Stimulated activated CD4-positive, alpha-beta T cell treated with anti-CD3 and anti-CD28 coated beads, Interleukin-15, amount 100 ng/mL, for 24 hours (primary cell): ENCODE results near the gene TMEM271.
"Not testable (repeated sequence)": the region's sequence is repeated elsewhere in the genome, so short reads cannot be mapped to it uniquely, and the experiment has no call there.

Experiments
- DNase-seq: peaks from one replicate; pipeline ENCODE4 v3.0.0-alpha.2; 2020

Gene TMEM271

GRCh38 chr4:561426-561825 is 14.7 kb downstream of the TMEM271 start:
- DNase-seq: no peak

GRCh38 chr4:560731-561291 is 15.3 kb downstream of the TMEM271 start:
- DNase-seq: no peak

DNA sequence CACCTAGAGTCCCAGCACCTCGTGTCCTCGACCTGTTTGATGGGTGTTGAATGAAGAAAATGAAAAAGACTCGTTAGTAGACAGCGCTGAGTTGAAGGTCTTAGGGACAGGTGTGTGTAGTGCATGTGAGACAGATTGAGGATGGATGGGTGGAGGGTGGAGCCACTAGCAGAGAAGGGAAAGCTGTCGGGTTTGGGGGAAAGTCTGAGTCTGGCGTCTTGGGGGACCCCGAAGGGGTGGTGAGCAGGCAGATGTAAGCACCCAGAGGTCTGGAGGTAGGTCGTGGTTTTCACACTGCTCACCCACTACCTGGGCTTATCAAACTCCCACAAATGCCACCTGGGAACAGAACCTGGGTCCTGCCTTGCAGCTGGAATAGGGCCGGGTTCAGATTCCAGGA is 16.0 kb downstream of the TMEM271 start:
- DNase-seq: no peak

DNA sequence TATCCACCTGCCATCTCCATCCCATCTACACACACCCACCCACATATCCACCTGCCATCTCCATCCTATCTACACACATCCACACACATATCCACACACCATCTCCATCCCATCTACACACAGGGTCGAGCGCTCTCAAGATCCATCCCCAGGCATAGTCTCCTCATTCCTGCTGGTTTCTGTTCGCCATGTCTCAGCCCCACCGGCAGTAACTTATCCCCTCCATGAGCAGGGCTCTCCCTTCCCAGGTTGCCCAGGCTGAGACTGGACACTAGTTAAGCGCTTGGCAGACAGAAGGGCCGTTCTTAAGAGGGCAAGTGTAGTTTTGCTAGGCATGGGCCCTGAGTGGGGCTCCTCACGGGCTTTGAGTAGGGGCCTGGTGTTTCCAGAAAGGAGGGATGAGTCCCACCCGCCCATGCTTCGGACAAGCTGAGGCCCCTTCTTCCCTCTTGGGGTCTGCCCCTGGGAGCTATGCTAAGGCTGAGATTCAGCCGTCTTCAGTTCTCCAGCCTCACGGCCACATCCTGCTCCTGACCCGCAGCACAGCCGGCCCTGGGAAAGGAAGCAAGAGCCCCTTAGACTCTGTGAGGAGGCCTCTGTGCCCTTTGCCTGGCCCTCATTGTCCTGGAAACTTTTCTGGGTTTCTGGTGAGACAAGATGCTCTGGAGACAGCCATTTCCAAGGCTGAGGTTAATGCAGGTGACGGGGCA is 20.4 kb downstream of the TMEM271 start:
- no peak for DNase-seq

DNA sequence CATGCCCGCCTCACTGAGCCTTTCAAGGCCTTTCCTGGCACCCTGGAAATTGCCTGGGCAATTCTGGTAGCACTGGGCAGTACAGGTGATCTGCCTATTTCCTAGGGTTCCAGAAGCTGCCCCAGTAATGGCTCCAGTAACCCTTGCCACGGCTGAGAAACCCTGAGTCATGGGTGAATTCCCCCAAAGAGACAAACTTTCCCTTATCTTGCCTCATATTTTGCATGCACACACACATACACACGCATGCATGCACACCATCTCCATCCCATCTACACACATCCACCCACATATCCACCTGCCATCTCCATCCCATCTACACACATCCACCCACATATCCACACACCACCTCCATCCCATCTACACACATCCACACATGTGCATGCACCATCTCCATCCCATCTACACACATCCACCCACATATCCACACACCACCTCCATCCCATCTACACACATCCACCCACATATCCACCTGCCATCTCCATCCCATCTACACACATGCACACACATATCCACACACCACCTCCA is 21.2 kb downstream of the TMEM271 start:
- DNase-seq: not testable (repeated sequence)

DNA sequence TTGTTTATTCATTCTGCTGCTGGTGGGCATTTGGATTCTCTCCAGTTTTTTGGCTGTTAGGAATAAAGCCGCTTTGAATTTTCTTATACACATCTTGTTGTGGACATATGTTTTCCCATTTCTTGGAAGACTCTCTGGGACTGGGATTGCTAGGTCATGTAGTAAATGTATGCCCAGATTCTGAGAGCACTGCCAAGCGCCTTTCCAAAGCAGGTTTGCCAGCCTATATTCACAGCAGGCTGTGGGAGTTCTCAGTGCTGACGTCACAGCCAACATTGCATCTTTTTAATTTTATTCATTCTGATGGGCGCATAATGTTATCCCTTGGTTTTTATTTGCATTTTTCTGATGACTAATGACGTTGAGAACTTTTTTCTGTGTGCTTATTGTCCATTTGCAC is 24.1 kb downstream of the TMEM271 start:
- no peak for DNase-seq

GRCh38 chr4:550268-550667 is 25.8 kb downstream of the TMEM271 start:
- not testable (repeated sequence) for DNase-seq

GRCh38 chr4:548976-549375 is 27.1 kb downstream of the TMEM271 start:
- DNase-seq: no peak

- no peak for DNase-seq
Measured at GRCh38 chr4:545612-546011, 30.5 kb downstream of the TMEM271 start.

DNA sequence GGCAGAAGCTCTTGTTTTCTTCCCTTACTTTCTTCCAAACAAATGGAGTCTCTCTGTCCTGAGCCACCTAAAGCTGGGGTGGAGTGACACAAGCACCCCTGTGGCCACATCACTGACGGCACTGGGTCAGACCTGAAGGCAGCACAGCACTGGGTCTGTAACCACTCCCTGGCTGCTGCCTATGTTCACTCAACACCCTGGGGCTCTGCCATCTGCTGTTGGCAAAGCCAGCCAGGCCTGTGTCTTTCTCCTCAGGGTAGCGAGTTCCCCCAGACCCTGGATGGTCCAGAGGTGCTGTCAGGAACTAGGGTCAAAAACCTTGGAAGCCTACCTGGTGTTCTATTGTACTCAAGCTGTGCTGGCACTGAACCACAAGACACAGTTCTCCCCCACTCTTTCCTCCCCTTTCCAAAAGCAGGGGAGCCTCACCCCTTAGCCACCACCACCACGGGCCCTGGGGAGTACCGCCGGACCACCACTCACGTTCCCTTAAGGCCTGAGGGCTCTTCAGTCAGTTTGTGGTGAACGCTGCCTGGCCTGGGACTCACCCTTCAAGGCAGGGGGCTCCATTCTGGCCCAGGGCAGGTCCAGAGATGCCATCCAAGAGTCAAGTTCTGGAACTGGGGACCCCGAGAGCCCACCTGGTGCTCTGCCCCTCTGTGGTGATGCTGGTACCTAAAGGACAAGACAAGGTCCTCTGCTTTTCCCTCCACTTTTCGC is 31.5 kb downstream of the TMEM271 start:
- no peak for DNase-seq

GRCh38 chr4:541271-541670 is 34.8 kb downstream of the TMEM271 start:
- no peak for DNase-seq

GRCh38 chr4:538542-539142 is 37.5 kb downstream of the TMEM271 start:
- no peak for DNase-seq

- no peak for DNase-seq
Measured at GRCh38 chr4:537436-538264, 38.4 kb downstream of the TMEM271 start.

DNA sequence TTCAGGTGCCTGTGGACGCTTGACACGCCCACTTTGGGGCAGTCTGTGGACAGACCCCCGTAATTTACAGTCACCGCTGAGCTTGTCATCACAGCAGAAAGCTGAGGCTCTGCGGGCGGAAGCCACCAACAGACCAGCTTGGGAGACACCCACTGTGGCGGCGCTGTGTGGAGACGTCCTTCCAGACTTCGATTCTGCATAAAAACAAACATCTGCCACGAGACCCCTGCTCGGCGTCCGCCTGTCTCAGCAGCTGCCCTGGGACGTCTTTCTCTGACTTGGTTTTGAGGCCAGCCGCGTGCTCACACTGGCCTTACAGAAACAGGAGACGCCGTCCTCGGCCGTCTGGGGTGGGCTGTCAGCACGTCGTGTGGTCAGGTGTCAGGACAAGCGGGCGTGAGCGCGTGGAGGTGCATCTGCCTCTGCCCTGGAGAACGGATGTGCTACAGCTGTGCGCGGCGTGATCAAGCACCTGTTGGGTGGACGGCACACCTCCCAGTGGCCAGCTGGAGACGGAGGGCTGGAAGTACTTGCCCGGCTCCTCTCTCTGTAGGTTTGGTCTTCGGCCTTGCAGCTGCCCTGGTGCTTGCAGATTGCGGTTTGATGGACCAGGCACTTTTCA is 39.6 kb downstream of the TMEM271 start:
- no peak for DNase-seq

- DNase-seq: no peak
Measured at GRCh38 chr4:535924-536281, 40.2 kb downstream of the TMEM271 start.

- DNase-seq: no peak
Measured at GRCh38 chr4:535181-535923, 40.7 kb downstream of the TMEM271 start.

DNA sequence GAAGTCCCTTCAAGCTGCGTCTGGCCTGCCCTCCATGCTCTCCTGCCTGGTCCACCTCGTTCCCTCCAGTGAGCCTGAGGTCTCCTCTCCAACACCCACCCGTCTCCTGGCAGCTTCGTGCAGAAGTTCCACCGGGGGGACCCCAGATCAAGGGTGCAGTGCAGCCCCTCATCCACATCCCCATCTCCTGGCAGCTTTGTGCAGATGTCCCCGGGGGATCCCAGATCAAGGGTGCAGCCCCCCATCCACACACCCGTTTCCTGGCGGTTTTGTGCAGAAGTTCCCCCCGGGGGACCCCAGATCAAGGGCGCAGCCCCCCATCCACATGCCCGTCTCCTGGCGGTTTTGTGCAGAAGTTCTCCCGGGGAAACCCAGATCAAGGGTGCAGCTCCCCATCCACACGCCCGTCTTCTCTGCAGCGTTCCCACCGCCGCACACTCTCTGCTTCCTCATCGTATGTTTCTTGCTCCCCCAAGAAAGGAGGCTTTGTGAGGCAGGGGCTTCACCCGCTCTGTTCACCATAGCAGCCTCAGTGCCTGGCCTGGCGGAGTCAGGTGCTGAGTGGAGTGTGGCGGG is 41.4 kb downstream of the TMEM271 start:
- no peak for DNase-seq

DNA sequence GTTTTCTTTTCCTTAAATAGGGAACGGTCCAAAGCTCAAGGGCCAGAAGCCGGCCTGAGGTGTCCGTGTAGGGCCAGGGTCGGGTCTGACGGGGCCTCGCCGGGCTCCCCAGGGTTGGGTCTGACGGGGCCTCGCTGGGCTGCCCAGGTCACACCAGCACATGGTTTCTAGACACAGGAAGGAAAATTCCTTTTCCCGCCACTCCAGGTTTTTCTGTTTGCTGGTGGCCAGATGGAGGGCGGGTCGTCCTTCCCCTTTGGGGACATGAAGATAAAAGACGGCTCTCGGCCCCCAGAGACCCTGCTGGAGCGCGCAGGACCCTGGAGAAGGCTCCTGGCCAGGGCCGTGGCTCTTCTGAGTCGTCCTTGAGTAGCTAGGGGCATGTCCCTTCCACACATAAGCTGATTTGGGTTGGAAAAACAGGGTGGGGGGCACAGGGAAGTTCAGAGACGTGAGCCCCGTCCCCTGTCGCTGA is 42.0 kb downstream of the TMEM271 start:
- DNase-seq: no peak

DNA sequence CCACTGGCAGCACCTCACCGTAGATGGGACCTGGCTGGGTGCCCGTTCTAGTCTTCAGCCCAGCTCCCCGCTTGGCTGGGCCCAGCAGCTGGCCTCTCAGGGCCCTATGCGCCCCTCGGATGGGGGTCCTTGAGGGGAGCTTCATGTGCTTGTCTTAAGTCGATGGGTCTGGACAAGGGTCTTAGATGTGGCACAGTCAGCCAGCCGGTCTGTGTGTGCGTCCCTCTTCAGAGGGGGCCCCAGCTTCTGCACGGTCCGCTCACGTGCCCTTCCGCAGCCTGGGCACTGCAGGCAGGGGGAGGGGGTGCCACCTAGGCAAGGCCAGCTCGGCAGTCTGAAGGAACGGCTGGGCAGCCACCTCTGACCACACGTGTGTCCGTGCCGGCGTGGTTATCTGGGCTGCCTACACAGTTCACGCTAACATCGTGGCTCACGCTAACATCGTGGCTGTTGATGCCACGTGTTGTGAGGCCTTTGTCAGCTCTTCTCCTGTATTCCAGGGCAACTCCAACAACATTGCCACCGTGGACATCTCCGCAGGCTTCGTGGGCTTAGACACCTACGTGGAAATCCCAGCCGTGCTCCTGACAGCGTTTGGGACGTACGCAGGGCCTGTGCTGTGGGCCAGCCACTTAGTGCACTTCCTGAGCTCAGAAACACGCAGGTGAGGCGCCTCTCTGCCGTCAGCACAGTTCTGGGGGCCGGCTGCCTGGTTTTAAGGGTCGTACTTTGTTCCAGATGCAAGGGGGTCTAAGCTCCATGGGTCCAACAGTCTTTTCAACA is 42.6 kb downstream of the TMEM271 start:
- no peak for DNase-seq
